ES-I3 (cell line): ENCODE results near the gene SPDL1.
A peak's percentile ranks its signal among the peaks of the same experiment; 100 is the strongest.

Source experiments
- H3K36me3 ChIP-seq: 2 replicates; pipeline ENCODE4 v1.6.1; 2013; ENCODE audit warnings: mild to moderate bottlenecking, low read length, control low read depth, moderate library complexity; ENCODE audit not compliant: insufficient read depth
- H3K4me1 ChIP-seq: 2 replicates; pipeline ENCODE4 v1.6.1; 2013; ENCODE audit warnings: mild to moderate bottlenecking, control low read depth, low read length; ENCODE audit not compliant: insufficient read depth
- H3K9ac ChIP-seq: 2 replicates; pipeline ENCODE4 v1.6.1; 2013; ENCODE audit warnings: low read depth, mild to moderate bottlenecking, low read length, moderate library complexity
- H3K9me3 ChIP-seq: 2 replicates; pipeline ENCODE4 v1.6.1; 2013; ENCODE audit warnings: mild to moderate bottlenecking, low read length, moderate library complexity; ENCODE audit not compliant: control insufficient read depth, insufficient read depth

The SPDL1 gene

GRCh38 chr5:169554251-169554650, 29.3 kb upstream of the SPDL1 start:
- H3K36me3 ChIP-seq: no peaks in the 10 kb centered on the region
- no peak overlapping the region for H3K9ac ChIP-seq
- H3K9me3 ChIP-seq: no peaks in the 10 kb centered on the region; the same call in 1 of the 2 replicates
- H3K4me1 ChIP-seq: no peaks in the 10 kb centered on the region

GRCh38 chr5:169557838-169558237, 25.7 kb upstream of the SPDL1 start:
- H3K9me3 ChIP-seq: no peaks in the 10 kb centered on the region; the same call in 1 of the 2 replicates
- no peak overlapping the region for H3K9ac ChIP-seq
- H3K4me1 ChIP-seq: no peaks in the 10 kb centered on the region
- H3K36me3 ChIP-seq: no peaks in the 10 kb centered on the region

- Histone ChIP-seq H3K4me1 (no peaks in the 10 kb centered on the region), H3K9ac (no peak overlapping the region), H3K9me3 (no peaks in the 10 kb centered on the region), H3K36me3 (no peaks in the 10 kb centered on the region)
These were observed 21.7 kb upstream of the SPDL1 start for GRCh38 chr5:169561893-169562292.

- Histone ChIP-seq H3K36me3 (no peaks in the 10 kb centered on the region), H3K4me1 (no peaks in the 10 kb centered on the region), H3K9me3 (no peaks in the 10 kb centered on the region), H3K9ac (no peak overlapping the region)
These were observed 20.2 kb upstream of the SPDL1 start for GRCh38 chr5:169563369-169563768.

- Histone ChIP-seq H3K9ac (no peak overlapping the region), H3K4me1 (no peaks in the 10 kb centered on the region), H3K9me3 (no peaks in the 10 kb centered on the region), H3K36me3 (no peaks in the 10 kb centered on the region)
These were observed 17.4 kb upstream of the SPDL1 start for GRCh38 chr5:169566202-169566601.

- no peaks in the 10 kb centered on the region for H3K4me1 ChIP-seq
- no peak overlapping the region for H3K9ac ChIP-seq
- H3K36me3 ChIP-seq: no peaks in the 10 kb centered on the region
- H3K9me3 ChIP-seq: no peaks in the 10 kb centered on the region
These were observed 16.5 kb upstream of the SPDL1 start for GRCh38 chr5:169567079-169567478.

- Histone ChIP-seq H3K4me1 (no peaks in the 10 kb centered on the region), H3K9me3 (no peaks in the 10 kb centered on the region), H3K9ac (no peak overlapping the region), H3K36me3 (no peaks in the 10 kb centered on the region)
These were observed 14.1 kb upstream of the SPDL1 start for GRCh38 chr5:169569513-169569912.

- no peaks in the 10 kb centered on the region for H3K36me3 ChIP-seq
- no peak overlapping the region for H3K9ac ChIP-seq
- no peaks in the 10 kb centered on the region for H3K4me1 ChIP-seq
- H3K9me3 ChIP-seq: no peaks in the 10 kb centered on the region
These were observed 12.2 kb upstream of the SPDL1 start for GRCh38 chr5:169571355-169571754.

- Histone ChIP-seq H3K9ac (no peak overlapping the region), H3K9me3 (no peaks in the 10 kb centered on the region), H3K36me3 (no peaks in the 10 kb centered on the region), H3K4me1 (no peaks in the 10 kb centered on the region)
These were observed 9.4 kb upstream of the SPDL1 start for GRCh38 chr5:169574134-169574646.

GRCh38 chr5:169576181-169576598, 7.4 kb upstream of the SPDL1 start:
- Histone ChIP-seq H3K9ac (no peak overlapping the region), H3K4me1 (no peaks in the 10 kb centered on the region), H3K9me3 (no peaks in the 10 kb centered on the region), H3K36me3 (no peaks in the 10 kb centered on the region)

- Histone ChIP-seq H3K36me3 (no peaks in the 10 kb centered on the region), H3K9me3 (no peaks in the 10 kb centered on the region), H3K4me1 (no peaks in the 10 kb centered on the region), H3K9ac (no peak overlapping the region)
These were observed 5.6 kb upstream of the SPDL1 start for GRCh38 chr5:169577951-169578350.

- Histone ChIP-seq H3K36me3 (no peaks in the 10 kb centered on the region), H3K9me3 (no peaks in the 10 kb centered on the region), H3K9ac (no peak overlapping the region), H3K4me1 (no peaks in the 10 kb centered on the region)
These were observed 2.6 kb upstream of the SPDL1 start for GRCh38 chr5:169580964-169581363.

GRCh38 chr5:169581580-169582227, 1.9 kb upstream of the SPDL1 start:
- Histone ChIP-seq H3K9ac (no peak overlapping the region), H3K36me3 (no peaks in the 10 kb centered on the region)

GRCh38 chr5:169583101-169583423, 511 bp upstream of the SPDL1 start:
- Histone ChIP-seq H3K4me1 (no peaks in the 10 kb centered on the region), H3K9ac (peak overlapping the region; percentile 96), H3K9me3 (no peaks in the 10 kb centered on the region), H3K36me3 (no peaks in the 10 kb centered on the region)

More at GRCh38 chr5:169581580-169582227, 1.9 kb upstream of the SPDL1 start:
- Histone ChIP-seq H3K9me3 (no peaks in the 10 kb centered on the region), H3K4me1 (no peaks in the 10 kb centered on the region)

GRCh38 chr5:169584998-169585451, 1.5 kb downstream of the SPDL1 start:
- Histone ChIP-seq H3K9ac (no peak overlapping the region; the same call in 1 of the 2 replicates), H3K9me3 (no peaks in the 10 kb centered on the region), H3K4me1 (no peaks in the 10 kb centered on the region), H3K36me3 (peaks cover 10% of the 10 kb centered on the region)
